ENCODE results near the gene CCL17.
"Not testable (repeated sequence)": the region's sequence is repeated elsewhere in the genome, so short reads cannot be mapped to it uniquely, and the experiment has no call there.

The CCL17 gene

DNA sequence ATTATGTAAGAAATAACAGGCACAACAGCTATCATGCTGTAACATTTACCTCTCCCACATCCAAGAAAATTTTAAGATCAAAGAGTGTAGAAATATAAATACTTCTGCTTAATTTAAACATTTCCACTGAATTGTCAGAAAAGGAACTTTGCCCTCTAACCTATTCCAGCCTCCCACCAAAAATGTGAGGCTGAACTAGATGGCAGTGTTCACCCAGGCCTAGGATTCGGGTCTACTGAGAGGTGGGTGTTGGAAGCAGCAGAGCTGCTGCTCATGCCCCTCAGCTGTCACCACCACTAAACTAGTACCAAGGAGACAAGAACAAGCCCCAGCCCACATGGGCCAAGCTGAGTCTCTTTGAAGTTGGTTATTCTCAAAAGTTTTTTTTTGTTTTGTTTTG, 31.3 kb downstream of the CCL17 start:
- DNase-seq: no peak

DNA sequence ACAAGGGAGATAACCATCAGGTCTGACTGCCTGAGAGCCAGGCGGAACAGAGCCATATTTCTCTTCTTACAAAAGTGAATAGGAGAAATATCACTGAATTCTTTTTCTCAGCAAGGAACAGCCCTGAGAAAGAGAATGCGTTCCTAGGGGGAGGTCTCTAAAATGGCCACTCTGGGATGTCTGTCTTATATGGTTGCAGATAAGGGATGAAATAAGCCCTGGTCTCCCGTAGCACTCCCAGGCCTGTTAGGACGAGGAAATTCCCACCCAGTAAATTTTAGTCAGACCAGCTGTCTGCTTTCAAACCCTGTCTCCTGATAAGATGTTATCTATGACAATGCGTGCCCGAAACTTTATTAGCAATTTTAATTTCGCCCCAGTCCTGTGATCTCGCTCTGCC, 35.4 kb downstream of the CCL17 start:
- not testable (repeated sequence) for DNase-seq

DNA sequence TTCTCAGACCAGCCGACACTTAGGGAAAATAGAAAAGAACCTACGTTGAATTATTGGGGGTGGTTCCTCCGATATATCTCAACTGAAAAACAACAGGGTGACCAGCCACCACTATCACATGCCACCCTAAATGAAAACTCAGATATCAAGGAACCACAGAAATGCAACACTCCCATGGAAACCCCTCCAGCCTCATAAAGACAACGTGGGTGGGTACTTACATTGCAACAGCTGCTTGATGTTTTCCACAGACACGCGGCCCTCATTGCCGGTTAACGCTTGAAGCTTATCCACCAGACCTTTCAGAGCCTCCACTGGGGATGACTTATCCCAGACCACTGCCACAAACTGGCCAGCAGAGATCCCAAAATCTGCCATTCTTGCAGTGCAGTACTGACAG, 36.0 kb downstream of the CCL17 start:
- DNase-seq: not testable (repeated sequence)

DNA sequence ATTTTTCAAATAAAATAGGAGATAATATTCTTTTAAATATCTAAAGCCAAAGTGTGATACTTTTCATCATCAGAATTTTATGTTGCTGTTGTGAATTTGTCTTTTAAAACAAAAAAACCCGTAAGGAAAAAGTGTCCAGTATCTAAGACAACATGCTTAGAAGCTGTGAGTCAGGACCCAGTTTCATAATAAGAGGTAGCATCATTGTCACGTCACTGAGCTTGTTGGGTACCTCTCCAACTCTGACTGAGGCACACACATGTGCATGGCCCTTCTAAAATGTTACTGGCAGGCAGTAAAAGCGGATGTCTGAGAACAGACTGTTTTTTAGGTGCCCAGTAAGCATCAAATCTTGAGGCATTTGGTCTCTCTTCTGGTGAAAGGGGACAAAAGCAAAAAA, 40.1 kb downstream of the CCL17 start:
- DNase-seq: no peak

DNA sequence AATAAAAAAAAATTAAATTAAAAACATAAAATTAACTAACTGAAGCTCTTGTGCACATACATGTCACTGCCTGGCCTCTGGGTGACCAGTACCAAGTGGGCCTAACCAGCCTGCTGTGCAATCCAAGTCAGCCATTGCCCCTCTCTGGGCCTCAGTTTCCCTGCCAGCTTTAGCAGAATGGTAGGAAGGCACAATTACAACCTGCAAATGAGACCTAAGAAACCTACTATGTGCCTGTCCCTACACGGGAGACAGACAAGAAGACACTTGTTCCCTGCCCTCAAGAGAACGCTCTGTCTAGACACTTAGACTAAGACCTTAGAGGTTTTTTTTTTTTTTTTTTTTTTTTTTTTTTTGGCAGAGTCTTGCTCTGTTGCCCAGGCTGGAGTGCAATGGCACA, 40.9 kb downstream of the CCL17 start:
- DNase-seq: no peak

DNA sequence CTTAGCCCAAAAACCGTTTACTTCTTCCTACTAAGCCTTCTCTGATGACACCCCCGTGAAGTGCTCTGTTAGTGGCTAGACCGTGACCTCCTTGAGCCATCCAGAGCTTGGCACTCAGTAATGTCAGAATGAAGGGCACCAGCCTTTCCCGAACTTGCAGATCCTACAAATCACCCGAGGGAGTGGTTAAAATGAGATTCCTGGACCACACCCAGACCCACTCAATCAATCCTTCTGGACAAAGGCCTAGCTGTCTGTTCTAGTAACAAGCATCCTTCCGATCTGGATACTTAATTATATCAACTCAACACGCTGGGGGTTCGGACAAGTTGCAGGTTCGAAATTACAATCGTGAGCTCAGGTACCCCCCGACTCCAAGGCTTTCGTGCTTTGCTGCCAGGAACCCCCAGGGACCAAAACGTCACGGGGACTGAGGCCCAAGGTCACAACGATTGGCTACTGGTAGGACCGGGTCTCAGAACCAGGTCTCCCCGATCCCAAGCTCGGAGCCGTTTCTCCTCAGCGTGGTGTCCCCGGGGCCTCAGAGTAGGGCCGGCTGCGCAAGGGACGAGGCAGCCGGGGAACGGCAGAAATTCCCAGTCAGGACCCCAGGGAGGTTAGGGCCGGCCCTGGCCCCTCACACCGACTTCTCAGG, 42.1 kb downstream of the CCL17 start:
- no peak for DNase-seq

DNA sequence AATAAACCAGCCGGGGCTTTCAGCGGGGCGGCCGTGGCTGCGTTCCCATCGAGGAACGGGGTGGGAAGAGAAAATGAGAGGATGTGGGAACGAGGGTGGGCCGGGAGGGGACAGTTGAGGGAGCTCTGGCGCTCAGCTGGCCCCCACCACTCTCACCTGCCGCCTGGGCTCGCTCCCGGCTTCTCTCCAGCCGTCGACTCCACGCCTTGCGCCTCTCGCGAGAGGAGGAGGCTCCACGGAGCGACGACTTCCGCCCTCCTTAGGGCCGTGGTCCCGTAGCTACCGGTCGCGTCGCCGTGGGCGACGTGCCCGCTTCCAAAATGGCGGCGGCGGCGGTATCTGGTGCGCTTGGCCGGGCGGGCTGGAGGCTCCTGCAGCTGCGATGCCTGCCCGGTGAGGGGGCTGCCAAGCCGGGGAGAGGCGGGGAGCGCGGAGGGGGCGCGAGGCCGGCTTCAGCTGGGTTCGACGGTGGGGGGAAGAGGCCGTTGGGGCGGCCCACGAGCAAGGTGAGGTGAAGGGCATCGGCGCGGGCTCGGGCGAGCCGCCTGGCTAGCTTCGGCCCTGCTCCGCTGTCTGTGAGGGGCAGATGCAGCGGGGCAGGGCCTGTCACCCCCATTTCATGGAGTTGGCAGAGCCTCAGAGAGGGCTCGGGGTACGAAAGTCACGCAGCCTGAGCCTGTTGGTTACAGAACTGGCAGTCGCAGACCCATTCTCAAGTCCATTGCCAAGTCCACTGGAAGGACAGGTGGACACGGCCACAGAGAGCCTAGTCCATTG, 42.8 kb downstream of the CCL17 start, which contains the start of the genes CIAPIN1 and COQ9:
Gene CIAPIN1, minus strand, starts transcription at position 200 of the 777 bp plus-strand sequence. CDS start 6,457 bp downstream, outside the sequence.
Gene COQ9, plus strand, starts transcription at position 294 of the 777 bp plus-strand sequence. Its CDS starts 27 bp downstream, at position 321.
- no peak for DNase-seq

DNA sequence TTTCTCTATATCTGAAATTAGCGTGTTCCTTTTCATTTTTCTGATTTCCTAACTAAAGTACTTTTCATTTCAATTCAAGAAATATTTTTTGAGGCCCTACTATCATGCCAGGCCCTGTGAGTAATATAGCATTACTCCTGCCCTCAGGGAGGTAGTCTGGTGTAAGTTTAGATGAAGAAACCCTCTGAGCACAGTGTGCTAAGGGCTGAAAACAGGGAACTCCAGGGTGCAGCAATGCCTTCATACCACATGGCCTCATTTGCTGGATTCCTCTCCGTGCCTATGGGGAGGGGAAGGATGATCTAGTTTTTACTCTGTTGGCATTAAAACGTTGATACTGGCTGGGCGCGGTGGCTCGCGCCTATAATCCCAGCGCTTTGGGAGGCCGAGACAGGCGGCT, 47.5 kb downstream of the CCL17 start:
- no peak for DNase-seq

DNA sequence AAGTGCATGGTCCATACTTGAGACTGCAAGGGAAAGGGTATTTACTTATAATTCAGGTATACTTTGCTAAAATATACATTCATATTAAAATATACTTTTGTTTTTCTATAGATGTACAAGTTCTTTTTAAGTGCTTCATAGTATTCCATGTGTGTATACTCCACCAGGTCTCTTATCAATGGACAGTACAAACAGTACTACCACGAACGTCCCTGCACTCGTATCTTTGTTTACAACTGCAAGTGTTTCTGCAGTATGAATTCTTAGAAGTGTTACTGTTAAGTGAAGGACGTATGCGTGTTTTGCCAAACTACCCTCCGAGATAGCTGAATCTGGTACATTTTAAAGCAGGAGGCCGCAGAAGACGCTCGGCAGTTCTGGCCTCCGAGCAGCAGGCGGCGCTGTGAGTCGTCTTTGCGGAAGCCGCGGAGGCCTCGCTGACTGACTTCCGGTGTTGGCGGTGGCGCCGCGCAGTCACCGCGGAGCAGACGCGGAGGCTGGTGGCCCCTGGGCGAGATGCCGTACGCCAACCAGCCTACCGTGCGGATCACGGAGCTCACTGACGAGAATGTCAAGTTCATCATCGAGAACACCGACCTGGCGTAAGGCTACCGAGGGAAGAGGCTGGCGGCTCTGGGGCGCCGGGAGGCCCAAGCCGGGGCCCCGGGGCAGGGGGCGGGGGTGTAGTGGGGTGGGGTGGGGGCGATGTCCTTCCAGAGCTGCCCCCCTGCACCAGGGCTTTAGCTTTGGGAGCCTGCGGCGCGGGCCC, 57.8 kb downstream of the CCL17 start, which contains the start of gene POLR2C:
Gene POLR2C, plus strand, starts transcription at position 471 of the 769 bp plus-strand sequence. Its CDS starts 46 bp downstream, at position 517.
- no peak for DNase-seq

DNA sequence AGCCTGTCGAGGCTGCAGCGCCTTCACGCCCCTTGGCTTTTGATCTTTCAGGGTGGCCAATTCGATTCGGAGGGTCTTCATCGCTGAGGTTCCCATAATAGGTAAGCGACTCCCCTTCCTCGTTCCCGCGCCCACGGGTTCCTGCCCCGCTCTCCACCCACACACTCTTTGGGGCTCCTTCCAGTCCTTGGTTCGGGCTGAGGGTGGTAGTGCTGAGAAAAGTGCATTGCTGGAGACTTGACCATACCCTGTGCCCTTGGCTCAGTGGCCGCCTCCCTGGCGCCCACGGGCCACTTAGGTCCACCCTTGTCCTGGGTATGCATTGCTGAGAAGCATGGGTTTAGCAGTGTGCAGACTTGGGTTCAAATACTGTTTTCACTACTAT, 58.4 kb downstream of the CCL17 start:
- DNase-seq: no peak

DNA sequence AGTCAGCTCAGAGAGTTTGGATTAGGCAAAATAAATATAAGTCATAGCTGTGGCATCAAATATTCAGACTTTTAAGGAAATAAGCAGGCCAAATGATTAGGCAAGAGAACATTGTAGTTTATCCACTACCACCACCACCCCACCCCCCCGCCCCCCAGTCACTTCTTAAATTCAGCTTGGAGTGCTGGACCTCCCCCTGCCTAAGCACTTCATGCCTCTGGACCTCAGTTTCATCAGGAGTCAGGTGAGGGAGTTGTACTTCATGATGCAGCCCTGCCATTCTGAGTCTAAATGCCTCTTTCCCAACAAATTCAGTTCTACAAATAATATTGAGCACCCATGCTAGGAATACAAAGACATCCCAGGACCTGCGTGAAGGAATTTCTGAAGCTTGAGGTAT, 60.0 kb downstream of the CCL17 start:
- DNase-seq: no peak

Data from cortex of kidney (tissue), 1 donor.